ENCODE data around the gene PITRM1.
"Not testable (repeated sequence)": the region's sequence is repeated elsewhere in the genome, so short reads cannot be mapped to it uniquely, and the experiment has no call there.

The PITRM1 gene

GRCh38 chr10:3172446-3173170 lies at the start of gene PITRM1:
PITRM1 (minus strand) TSS chr10:3172782; CDS start chr10:3172772, 10 bp downstream.
- TF ChIP-seq, protein P1, sequence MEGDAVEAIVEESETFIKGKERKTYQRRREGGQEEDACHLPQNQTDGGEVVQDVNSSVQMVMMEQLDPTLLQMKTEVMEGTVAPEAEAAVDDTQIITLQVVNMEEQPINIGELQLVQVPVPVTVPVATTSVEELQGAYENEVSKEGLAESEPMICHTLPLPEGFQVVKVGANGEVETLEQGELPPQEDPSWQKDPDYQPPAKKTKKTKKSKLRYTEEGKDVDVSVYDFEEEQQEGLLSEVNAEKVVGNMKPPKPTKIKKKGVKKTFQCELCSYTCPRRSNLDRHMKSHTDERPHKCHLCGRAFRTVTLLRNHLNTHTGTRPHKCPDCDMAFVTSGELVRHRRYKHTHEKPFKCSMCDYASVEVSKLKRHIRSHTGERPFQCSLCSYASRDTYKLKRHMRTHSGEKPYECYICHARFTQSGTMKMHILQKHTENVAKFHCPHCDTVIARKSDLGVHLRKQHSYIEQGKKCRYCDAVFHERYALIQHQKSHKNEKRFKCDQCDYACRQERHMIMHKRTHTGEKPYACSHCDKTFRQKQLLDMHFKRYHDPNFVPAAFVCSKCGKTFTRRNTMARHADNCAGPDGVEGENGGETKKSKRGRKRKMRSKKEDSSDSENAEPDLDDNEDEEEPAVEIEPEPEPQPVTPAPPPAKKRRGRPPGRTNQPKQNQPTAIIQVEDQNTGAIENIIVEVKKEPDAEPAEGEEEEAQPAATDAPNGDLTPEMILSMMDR (IDR thresholded peaks at IDR 0.05; ENCODE audit: control insufficient read depth, insufficient read depth, low read depth, low read length, missing control alignments) = no peak
- peak within 1 kb of the TSS; percentile 73 for H3K4me3 ChIP-seq (ENCODE audit: control insufficient read depth, low read depth, low read length)
- DNase-seq (ENCODE audit: low read depth) = peak; percentile 98

DNA sequence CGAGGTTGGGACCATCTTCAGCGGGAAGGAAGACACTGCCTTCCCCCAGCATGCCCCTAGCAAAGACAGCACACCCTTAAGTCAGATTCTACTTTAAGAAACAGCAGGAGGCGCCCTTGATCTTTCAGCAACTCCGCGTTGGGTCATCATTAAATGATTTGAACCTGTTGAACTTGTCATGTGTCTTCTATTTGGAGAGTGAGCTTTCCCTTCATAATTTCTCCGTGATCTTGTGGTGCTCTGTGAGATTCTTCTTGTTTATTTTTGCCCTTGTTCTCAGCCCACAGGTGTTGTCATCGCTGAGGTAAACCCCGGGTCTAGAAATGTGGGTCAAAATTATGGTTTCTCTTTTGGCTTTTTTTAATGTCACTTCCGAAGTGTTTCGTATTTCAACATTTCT lies 49.5 kb upstream of the PITRM1 start:
- H3K4me3 ChIP-seq (ENCODE audit: control insufficient read depth, low read depth, low read length) = no peak overlapping the region
- TF ChIP-seq, protein P1 (IDR thresholded peaks at IDR 0.05; ENCODE audit: control insufficient read depth, insufficient read depth, low read depth, low read length, missing control alignments) = peak; percentile 47
- peak; percentile 39 for DNase-seq (ENCODE audit: low read depth)

GRCh38 chr10:3221601-3222000 lies 49.0 kb upstream of the PITRM1 start:
- DNase-seq (ENCODE audit: low read depth); H3K4me3 ChIP-seq (ENCODE audit: control insufficient read depth, low read depth, low read length): not testable (repeated sequence)

DNA sequence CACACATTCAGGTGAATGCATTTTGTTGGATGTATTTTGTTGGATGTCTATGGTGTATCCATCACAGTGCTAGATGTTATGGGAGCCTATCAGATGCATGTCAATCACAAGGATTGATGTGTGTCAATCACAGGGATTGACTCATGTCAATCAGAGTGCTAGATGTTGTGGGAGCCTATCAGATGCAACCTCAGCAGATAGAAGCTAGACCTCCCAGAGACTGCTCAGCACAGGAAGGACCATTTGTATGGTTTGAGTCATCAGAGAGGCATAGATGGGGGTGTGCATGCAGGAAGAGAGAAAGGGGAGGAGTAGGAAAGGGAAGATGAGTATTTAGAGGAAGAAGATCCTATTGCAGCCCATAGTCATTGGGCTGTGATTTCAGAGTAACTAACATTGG lies 48.3 kb upstream of the PITRM1 start:
- TF ChIP-seq, protein P1 (IDR thresholded peaks at IDR 0.05; ENCODE audit: control insufficient read depth, insufficient read depth, low read depth, low read length, missing control alignments) = no peak
- no peak overlapping the region for H3K4me3 ChIP-seq (ENCODE audit: control insufficient read depth, low read depth, low read length)
- DNase-seq (ENCODE audit: low read depth) = peak; percentile 10

DNA sequence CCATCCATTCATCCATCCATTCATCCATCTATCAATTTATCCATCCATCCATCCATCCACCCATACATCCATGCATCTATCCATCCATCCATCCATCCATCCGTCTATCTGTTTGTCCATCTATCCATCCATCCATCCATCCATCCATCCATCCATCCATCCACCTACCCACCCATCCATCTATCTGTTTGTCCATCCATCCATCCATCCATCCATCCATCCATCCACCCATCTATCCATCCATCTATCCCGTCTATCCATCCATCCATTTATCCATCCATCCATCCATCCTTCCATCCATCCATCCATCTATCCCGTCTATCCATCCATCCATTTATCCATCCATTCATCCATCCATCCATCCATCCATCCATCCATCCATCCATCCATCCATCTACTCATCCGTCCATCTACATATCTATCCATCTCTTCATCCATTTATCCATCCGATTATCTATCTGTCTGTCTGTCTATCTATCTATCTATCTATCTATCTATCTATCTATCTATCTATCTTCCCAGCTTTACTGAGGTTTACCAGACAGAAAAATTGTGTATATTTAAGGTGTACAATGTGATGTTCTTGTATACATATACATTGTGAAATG lies 46.5 kb upstream of the PITRM1 start:
- not testable (repeated sequence) for DNase-seq (ENCODE audit: low read depth); H3K4me3 ChIP-seq (ENCODE audit: control insufficient read depth, low read depth, low read length)

- no peak for DNase-seq (ENCODE audit: low read depth)
- TF ChIP-seq, protein P1 (IDR thresholded peaks at IDR 0.05; ENCODE audit: control insufficient read depth, insufficient read depth, low read depth, low read length, missing control alignments) = no peak
- no peak overlapping the region for H3K4me3 ChIP-seq (ENCODE audit: control insufficient read depth, low read depth, low read length)
These were observed 45.3 kb upstream of the PITRM1 start for GRCh38 chr10:3217853-3218252.

DNA sequence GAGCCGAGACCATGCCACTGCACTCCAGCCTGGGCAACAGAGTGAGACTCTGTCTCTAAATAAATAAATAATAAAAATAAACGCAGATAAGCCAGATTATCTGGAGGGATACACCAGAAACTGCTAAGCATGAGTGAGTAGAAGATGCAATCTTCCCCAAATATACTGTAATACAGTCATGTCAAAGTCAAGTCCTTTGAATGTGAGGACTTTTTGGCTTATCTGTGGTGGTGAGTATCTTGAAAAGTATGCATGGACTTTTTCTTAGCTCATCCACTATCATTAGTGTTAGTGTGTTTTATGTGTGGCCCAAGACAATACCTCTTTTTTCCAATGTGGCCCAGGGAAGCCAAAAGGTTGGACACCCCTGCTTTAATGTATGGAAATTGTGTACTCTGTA lies 44.7 kb upstream of the PITRM1 start:
- TF ChIP-seq, protein P1 (IDR thresholded peaks at IDR 0.05; ENCODE audit: control insufficient read depth, insufficient read depth, low read depth, low read length, missing control alignments) = no peak
- peak; percentile 79 for DNase-seq (ENCODE audit: low read depth)
- H3K4me3 ChIP-seq (ENCODE audit: control insufficient read depth, low read depth, low read length) = no peak overlapping the region
